ENCODE data around the gene UCK2.

- no peak for TF ChIP-seq CTCF (conservative IDR thresholded peaks at IDR 0.05)
- no peak for TF ChIP-seq ZFX (IDR thresholded peaks at IDR 0.05)
Measured at GRCh38 chr1:165954940-165955339, 127.5 kb downstream of the UCK2 start.
